Neural crest cell (in vitro differentiated cells): ENCODE results near the gene ITPR3. TPM values are rescaled to one million over a fixed set of nuclear protein-coding genes. Genes with fewer than 3 reads are reported as not detected.

Source experiments
- DNase-seq: peaks from one replicate; pipeline ENCODE4 v3.0.0; 2021; ENCODE audit warnings: low read depth, mixed read lengths, low spot score
- H3K27ac Mint-ChIP-seq: one replicate; pipeline ENCODE4 v1.8.0; 2021; ENCODE audit warnings: mild to moderate bottlenecking, mixed read lengths; ENCODE audit not compliant: unreplicated experiment
- H3K27me3 Mint-ChIP-seq: 2 replicates; pipeline ENCODE4 v1.8.0; 2021; ENCODE audit warnings: low read depth, mild to moderate bottlenecking, mixed read lengths
- H3K36me3 Mint-ChIP-seq: 2 replicates; pipeline ENCODE4 v1.8.0; 2021; ENCODE audit warnings: low read depth, mild to moderate bottlenecking, mixed read lengths
- H3K4me1 Mint-ChIP-seq: 2 replicates; pipeline ENCODE4 v1.8.0; 2021; ENCODE audit warnings: mixed read lengths
- H3K4me3 Mint-ChIP-seq: one replicate; pipeline ENCODE4 v1.8.0; 2021; ENCODE audit warnings: mild to moderate bottlenecking, mixed read lengths
- H3K9me3 Mint-ChIP-seq: 2 replicates; pipeline ENCODE4 v1.8.0; 2021; ENCODE audit warnings: mixed read lengths
- total RNA-seq: library from RNA; stranded (reverse); gene quantifications from 2 replicates; pipeline ENCODE4 v1.2.1, GENCODE V29; 2021
- TF ChIP-seq, protein P1 (sequence below): fragments of 200-600 bp; sonication (generic); conservative IDR thresholded peaks from 2 replicates; pipeline ENCODE4 v1.5.0; 2021; ENCODE audit warnings: antibody characterized with exemption, mild to moderate bottlenecking

Gene ITPR3
- total RNA-seq, 1 donor from 2014 or later, result 16.0 TPM

DNA sequence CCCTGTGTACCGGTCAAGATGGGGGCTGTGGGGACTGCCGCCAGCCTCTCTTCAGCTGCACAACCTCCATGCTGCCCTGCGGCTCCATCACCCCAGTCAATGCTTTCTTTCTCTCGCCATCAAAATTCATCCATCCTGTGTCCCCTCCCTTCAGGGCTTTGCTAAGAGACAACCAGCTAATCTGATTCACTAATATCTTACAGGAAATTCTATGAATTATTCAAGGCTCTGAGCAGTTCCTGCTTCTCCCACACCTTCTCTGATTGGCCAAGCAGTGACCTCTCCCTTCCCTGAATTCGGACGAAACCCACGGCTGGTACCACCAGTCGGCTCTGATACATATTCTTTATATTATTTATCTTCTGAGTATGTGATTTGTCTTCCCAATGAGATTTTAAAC lies 13.8 kb downstream of the ITPR3 start:
- Mint-ChIP-seq H3K4me1 (peaks cover 29% of the 10 kb centered on the region), H3K27ac (no peak overlapping the region), H3K27me3 (peaks cover 38% of the 10 kb centered on the region), H3K9me3 (no peaks in the 10 kb centered on the region), H3K36me3 (no peaks in the 10 kb centered on the region), H3K4me3 (peak overlapping the region; percentile 87)
- no peak for DNase-seq
- TF ChIP-seq, protein P1, sequence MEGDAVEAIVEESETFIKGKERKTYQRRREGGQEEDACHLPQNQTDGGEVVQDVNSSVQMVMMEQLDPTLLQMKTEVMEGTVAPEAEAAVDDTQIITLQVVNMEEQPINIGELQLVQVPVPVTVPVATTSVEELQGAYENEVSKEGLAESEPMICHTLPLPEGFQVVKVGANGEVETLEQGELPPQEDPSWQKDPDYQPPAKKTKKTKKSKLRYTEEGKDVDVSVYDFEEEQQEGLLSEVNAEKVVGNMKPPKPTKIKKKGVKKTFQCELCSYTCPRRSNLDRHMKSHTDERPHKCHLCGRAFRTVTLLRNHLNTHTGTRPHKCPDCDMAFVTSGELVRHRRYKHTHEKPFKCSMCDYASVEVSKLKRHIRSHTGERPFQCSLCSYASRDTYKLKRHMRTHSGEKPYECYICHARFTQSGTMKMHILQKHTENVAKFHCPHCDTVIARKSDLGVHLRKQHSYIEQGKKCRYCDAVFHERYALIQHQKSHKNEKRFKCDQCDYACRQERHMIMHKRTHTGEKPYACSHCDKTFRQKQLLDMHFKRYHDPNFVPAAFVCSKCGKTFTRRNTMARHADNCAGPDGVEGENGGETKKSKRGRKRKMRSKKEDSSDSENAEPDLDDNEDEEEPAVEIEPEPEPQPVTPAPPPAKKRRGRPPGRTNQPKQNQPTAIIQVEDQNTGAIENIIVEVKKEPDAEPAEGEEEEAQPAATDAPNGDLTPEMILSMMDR, result no peak

DNA sequence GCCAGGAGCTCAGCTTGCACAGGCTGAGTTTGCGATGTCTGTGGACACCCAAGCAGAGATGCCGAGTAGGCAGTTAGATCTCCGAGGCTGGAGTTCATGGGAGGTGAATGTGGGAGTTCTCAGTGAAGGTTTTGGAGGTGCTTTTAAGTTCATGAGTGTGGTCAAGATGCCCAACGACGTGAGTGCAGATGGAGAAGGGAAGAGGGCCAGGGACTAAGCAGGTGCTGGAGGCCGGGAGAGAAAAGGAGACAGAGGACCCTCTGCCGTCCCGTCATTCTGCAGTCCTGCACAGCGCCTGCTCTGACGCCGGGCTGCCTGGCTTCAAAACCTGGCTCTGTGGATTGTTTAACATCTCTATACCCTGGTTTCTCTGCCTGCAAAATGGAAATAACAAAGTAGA lies 15.5 kb downstream of the ITPR3 start:
- Mint-ChIP-seq H3K36me3 (no peaks in the 10 kb centered on the region), H3K9me3 (no peaks in the 10 kb centered on the region), H3K27me3 (peaks cover 39% of the 10 kb centered on the region), H3K27ac (no peak overlapping the region), H3K4me3 (no peak overlapping the region), H3K4me1 (peaks cover 29% of the 10 kb centered on the region)
- DNase-seq, result no peak
- TF ChIP-seq, protein P1, result no peak

DNA sequence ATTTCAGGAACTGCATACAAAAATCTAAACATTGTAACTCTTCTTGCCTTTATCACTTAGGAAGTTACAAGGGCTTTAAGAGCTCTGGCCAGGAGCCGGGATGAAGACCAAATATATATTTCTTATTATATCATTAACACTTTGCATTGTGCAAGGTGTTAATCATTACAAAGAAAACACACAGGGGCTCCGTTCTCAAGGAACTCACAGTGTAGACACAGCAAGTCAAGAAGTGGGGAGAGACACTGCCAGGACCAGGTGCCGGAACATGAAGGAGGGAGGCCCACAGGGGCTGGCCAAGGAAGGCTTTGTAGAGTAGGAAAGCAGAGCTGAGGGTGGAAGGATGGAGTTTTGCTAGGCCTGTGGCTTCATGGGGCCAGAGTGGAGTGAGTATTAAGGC lies 17.4 kb downstream of the ITPR3 start:
- no peaks in the 10 kb centered on the region for H3K9me3 Mint-ChIP-seq
- H3K27me3 Mint-ChIP-seq, result peaks cover 28% of the 10 kb centered on the region
- H3K36me3 Mint-ChIP-seq, result no peaks in the 10 kb centered on the region
- H3K27ac Mint-ChIP-seq, result peak overlapping the region; percentile 25
- no peak for DNase-seq
- TF ChIP-seq, protein P1, result no peak
- H3K4me1 Mint-ChIP-seq, result peaks cover 26% of the 10 kb centered on the region
- H3K4me3 Mint-ChIP-seq, result no peak overlapping the region

DNA sequence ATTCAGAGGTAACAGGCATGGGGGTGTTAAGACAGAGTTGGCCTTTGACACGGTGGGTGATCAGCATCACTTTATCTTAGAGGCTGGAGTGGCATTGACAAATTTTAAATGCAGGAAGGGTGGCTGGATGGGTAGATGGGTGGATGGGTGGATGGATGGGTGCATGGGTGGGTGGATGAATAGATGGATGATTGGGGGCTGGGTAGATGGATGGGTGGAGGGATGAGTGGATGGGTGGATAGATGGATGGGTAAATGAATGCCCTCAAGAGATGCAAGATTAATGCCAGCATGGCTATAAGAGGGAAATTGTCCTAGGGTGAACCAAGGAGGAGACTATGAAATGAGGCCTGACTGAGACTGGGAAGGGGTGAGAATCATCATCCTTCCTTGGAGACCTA lies 18.4 kb downstream of the ITPR3 start:
- Mint-ChIP-seq H3K27ac (peak overlapping the region; percentile 19), H3K9me3 (no peaks in the 10 kb centered on the region), H3K36me3 (no peaks in the 10 kb centered on the region), H3K4me3 (no peak overlapping the region), H3K4me1 (peaks cover 18% of the 10 kb centered on the region), H3K27me3 (peaks cover 19% of the 10 kb centered on the region)
- no peak for DNase-seq
- TF ChIP-seq, protein P1, result no peak

DNA sequence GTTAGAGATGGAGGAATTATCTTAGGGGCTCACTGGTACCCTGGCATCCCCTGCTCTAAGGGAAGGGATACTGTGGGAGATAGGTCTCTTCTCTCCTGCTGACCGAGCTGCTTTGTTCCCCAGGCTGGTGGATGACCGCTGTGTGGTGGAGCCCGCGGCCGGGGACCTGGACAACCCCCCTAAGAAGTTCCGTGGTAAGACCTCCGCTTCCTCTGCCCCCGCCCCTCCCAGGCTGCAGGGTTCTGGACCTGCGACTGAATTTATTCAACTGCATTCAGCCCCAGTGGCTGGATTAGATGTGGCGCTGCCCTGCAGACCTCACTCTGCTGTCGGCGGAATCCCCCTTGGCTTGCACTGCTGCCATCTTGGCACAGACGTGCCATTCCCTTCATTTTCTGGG lies 19.2 kb downstream of the ITPR3 start:
- H3K4me3 Mint-ChIP-seq, result no peak overlapping the region
- peak overlapping the region; percentile 35 for H3K27ac Mint-ChIP-seq
- no peaks in the 10 kb centered on the region for H3K9me3 Mint-ChIP-seq
- peaks cover 10% of the 10 kb centered on the region for H3K4me1 Mint-ChIP-seq
- H3K36me3 Mint-ChIP-seq, result no peaks in the 10 kb centered on the region
- TF ChIP-seq, protein P1, result no peak
- no peak for DNase-seq
- H3K27me3 Mint-ChIP-seq, result peaks cover 11% of the 10 kb centered on the region

DNA sequence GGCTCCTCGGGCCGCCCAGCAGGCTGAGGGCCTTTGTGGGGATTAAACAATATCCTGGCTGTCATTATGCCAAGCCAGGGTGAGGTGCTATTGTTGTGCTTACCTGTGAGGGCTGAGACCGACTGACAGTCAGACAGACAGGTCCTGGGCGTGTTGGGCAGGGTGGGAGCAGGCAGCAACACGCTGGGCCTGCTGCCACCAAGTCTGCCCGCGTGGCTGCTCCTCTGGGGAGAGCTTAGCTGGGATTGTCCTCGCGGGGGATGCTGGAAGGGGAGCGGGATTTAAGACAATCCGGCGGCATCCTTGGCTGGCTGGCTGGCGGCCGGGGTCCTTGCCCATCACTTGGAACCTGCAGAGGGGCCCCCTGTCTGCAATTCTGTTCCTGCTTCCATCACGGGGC lies 20.0 kb downstream of the ITPR3 start:
- peaks cover 9% of the 10 kb centered on the region for H3K27me3 Mint-ChIP-seq
- TF ChIP-seq, protein P1, result no peak
- peaks cover 8% of the 10 kb centered on the region for H3K4me1 Mint-ChIP-seq
- DNase-seq, result no peak
- no peak overlapping the region for H3K4me3 Mint-ChIP-seq
- no peak overlapping the region for H3K27ac Mint-ChIP-seq
- H3K9me3 Mint-ChIP-seq, result no peaks in the 10 kb centered on the region
- H3K36me3 Mint-ChIP-seq, result no peaks in the 10 kb centered on the region
